Measurements from ENCODE around the gene PHKA2.

The PHKA2 gene

DNA sequence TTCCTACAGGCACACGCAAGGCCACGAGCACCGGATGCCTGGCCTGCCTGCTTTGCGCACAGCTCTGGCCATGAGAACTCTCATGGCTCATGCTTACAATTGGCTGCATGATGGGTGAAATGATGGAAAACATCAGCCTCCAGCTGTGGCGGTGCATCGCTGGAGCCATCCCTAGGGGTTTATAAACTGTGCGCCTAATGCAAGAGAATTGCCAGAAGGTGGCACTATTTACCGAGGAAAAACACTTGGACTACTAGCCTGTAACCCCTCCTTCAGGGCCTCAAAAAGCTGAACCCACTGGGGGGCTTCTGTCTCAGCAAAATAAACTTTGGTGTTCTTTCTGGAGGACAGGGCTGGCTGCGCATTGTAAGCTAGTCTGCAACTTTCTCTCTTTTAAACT lies 51.9 kb downstream of the PHKA2 start:
- no peak for DNase-seq

DNA sequence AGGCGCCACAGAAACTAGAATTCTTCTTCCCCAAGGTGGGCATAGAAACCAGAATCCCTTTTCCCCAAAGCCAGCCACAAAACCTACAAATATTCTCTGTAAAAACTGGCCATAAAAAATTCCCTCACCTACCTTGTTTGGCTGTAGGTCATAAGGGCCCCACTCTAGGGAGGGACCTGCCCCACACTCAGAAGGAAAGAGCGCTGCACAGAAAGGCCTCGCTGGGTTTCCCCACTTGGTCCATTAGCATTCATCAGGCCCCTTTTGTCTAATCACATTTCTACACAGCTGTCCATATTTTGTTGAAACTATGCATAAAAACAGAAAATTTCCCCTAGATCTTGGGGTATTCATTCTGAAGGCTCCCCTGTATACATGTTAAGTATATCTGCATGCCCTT lies 54.1 kb downstream of the PHKA2 start:
- no peak for DNase-seq

DNA sequence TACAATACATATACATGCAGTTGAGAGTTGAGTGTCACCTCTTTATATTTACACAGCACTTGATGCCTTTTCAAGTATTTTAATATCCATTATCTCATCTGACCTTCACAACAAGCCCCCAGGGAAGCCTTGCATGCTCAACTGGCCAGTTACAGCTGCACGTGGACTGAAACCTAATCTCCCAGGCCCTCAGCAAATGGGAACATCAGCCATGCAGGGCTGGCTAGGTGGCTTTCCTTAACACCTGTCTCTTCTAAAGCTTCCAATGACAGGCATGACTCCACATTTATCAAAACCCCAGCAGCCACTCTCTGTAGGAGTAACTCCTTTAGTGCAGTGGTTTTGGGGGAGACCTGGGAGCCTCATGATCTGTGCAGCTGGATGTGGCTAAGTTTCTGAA lies 56.4 kb downstream of the PHKA2 start:
- no peak for DNase-seq

DNA sequence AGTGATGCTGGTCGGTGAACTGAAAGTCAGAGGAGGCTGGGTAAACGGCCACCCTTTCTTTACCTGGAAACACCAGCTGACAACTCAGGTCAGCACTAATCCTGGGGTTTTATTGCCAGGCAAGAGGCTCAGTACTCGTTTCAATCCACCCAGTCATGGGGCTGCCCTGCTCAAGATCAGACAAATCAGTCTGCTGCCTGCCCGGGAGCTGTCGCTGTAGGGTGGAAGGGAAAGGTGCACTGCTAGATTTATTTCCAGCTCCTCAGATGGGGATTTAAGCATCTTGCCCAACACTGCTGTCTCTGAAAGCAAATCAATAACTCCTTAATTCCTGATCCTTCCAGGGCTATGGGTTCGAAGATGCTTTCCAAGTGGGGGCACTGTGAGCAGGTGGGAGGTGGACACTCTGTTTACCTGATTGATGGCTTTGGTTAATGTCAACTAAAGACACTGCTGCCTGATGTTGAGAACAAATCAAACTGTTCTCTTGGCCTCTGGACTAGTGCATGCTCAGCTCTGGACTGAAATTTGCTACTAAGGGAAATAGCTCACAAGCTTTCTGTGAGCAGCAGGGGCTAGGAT lies 59.3 kb downstream of the PHKA2 start:
- DNase-seq = no peak

DNA sequence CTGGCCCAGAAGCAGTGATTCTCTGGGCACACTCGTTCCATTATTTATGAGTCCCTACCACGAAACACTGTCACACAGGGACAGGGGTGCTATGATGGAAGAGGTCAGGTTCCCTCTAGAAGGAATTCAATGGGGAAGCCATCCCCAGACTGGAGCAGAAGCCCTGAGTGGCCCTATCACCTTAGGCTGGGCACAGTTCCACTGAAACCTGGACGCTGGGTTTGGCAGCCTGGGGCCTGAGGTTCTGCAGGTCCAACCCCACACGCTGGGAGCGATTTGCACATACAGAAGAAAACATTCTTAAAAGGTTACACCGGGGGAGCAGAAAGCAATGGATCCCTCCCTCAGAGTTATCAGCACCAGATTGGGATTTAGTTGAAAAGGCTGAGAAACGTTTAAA lies 63.3 kb downstream of the PHKA2 start:
- DNase-seq = no peak

DNA sequence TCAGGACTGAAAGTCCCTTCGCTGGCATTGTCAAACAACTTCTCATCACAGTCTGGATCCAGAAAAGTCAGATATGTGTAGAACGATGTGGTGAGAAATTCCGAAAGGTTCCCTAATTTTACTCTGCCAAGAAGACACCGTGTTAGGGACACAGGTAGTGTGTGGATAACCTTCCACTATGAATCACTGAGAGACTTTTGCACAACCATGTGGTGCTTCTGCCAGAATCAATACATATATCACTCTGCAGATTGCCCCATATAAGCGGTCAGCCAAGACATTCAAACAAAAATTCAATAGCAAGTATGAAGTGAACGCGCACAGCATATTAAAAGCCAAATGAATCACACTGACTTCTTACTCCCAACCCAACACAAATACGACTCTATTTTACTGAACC lies 63.8 kb downstream of the PHKA2 start:
- DNase-seq = no peak

DNA sequence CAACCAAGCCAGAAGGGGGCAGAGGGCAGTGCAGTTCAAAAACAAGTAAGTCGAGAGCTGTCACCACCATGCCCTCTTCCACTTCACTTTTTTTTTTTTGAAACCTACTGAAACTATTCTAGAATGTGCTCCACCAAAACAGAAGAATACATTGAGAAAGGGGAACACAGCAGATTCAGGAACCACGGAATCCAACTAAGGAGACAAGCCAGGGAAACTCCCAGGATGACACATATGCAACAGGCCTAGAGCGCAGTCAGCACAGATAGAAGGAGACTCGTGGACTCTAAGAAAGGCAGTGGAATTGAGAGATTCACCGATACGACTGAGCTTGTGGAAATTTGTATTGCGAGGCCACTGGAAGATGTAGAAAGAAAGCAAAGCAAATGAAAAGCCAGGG lies 66.1 kb downstream of the PHKA2 start:
- no peak for DNase-seq

DNA sequence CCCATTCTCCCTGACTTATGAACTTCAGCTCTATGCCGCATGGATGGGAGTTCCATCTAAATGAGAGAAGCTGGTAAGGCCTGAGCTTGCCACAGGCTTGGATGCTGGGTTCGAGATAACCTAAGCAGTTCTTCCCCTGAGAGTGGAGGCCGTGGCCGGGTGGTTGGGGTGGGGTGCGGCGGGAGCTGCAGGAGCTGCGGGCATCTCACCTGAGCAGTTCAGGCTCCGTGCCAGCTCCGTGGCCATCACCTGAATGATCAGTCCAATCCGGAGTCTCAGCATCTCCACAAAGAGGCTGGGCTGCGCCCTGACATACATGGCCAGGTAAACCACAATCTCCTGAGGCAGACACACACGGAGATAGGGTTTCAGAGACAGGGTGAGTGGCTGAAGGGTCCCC lies 77.6 kb downstream of the PHKA2 start:
- no peak for DNase-seq

DNA sequence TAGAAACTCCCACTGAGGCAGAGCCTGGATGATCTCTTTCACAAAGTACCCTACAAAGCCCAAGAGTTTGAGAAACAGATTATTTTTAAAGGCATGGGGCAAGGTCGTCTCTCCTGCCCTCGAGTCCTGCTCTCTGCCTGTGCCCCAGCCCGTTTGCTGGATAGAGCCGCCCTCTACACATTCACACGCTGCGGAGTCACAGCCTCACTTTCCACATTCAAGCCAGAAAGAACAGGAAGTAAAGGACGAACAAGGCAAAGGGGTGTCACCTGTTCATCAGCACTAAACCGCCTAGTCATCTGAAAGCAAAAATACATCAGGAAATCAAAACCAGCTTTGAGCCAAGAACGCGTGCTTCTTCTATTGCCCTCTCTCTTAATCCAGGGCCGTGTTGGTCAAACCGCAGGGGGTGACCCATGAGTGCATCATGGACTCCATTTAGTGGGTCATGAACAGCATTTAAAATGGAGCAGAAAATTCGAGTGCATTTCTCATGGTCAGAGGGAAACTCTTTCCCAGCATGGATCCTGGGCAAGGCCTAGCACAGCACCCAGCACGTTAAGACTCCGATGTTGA lies 83.4 kb downstream of the PHKA2 start:
- DNase-seq = no peak

DNA sequence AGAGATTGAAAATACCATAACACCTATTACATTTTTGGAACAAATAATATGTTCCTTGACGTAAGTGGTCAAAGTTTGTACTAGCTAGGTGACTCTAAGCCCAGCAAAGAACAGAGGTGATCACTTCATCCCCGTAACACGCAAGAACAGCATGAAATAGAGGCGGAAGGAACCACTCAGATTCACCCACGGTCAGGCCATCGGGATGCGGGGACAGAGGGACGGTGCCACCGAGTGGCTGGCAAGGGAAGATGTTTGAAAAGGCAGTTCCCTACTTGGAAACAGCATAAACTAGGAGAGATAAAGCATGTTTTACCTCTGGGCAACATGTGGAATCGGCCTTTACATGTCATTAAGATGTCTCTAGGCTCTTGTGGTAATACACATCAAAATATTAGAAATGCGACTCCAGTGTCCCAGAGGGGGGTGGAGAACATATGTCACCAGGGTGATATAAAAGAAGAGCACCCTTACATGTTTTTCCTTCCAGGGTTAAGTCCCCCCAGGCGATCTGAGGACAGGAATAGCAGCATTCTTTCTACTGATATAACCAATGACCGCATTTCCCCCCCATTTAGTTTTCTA lies 84.0 kb downstream of the PHKA2 start:
- DNase-seq = peak in 3 of 14 donors; percentile 4 to 13 (median 4)

DNA sequence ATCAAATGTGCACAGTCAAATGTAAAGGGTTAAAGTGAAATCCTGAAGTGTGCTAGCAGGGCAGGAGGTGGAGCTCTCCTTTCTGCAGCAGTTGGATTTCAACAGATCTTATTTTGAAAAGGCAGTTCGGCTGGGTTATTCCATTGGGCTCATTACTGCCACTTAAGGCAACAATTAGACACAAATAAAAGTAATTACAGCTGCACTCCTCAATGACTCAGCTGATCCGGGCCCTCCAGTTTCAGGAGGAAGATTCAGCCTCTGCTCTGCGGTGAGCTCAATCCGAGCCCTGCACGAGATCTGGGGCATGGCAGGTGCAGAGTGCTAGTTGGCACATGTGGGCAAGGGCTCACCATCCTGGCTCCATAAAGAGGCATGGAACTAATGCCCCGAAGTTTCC lies 85.4 kb downstream of the PHKA2 start:
- DNase-seq = no peak

DNA sequence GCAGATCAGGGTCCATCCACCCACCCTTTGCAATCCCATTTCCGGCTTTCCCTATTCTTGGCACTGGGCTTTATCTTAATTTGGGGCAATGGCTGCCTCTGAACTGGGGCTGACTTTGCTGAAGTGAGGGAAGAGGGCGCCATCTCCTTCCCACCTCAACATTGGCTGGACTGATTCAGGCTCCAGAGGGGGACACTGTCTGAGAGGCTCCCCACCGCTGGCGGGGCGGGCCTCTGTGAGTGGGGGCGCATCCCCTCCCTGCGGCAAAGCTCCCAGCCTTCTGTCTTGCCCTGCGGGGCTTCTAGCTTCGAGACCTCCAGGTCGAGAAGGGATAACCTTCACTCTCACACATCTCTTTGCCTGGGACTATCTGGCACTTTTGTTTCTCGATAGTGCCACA lies 85.8 kb downstream of the PHKA2 start:
- DNase-seq = no peak

DNA sequence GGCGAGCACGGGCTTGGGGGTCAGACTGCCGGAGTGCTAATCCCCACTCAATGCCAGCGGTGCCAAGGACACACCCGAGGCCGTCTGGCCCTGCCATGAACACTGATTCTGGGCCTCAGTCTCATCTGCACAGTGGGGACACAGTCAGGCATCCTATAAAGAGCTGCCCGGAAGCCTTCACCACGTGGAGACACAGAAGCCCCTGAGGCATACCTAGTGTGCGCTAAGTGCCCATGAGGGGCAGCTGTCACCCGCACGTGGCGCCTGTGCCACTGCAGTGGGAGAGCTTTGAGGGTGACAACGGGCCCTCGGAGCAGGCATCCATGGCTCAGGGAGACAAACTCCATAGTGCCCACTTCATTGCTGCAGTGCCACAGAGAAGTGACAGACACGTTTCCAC lies 86.3 kb downstream of the PHKA2 start:
- DNase-seq = no peak

DNA sequence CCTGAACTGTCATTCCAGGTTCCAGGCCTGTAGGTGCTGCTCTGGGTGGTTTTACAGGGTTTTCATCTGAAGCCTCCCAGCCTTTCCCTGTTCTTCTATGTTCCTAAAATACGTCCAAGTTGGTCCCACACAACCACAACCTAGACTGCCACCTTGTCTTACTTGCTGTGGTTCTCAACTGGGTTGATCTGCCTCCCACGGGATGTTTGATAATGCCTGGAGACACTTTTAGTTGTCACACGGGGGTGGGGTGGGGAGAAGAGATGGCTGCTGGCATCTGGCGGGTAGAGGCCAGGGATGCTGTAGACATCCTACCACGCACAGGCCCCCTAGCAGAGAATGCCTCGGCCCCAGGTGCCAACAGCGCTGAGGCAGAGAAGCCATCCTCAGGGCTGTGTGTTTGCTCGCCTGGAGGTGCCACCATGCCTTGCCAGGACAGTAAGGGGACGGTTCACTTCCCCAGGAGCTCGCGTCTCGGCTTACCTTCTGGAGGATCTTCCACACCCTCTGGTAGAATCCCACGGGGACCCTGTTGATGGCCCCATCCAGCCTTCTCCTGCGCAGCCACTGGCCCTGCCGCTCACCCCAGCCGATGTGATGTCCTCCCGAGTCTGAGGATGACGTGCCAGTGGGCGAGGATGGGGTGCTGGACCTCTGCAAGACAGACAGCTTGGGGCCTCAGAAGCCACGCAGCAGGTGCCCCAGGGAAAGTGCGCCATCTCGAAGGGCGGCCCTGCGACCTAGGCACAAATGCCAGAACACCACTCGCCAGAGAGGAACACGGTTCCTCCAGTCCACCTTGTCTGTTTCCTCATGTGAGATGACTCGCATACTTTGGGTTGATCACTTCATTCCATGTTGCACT lies 87.0 kb downstream of the PHKA2 start:
- DNase-seq = no peak

DNA sequence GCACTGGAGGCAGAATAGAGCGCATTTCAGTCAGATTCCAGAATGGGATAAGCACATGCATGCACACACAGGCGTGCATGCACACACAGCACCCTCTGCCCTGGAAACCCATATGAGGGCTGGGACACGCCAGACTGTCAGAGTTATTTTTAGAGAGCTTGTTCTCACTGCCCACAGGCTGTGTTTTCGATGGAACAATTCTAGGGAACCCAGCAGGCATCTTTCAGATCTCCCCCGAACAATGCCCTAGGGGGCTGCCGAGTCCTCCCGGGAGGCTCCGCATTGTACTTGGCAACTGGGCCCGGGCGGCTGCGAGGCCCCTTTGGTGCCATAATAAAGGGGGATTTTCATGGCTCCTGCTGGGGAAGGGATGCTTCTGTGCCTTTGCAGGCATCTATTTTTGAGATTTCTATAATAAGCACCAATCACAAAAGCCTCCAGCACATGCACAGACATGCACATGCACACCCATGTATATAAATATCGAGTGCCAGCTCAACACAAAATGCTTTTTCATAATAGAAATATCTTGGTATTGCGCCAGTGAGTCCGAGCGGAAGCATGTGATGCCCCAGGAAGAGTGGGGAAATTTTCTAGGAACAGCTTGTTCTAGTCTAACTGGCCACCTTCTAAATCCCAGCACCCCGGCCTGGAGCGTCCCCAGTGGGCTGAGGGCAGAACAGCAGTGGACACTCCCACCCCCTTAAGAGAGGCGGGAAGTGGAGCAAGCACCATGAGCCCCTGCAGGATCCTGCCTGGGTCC lies 88.5 kb downstream of the PHKA2 start:
- DNase-seq = peak in 1 of 14 donors; percentile 79

DNA sequence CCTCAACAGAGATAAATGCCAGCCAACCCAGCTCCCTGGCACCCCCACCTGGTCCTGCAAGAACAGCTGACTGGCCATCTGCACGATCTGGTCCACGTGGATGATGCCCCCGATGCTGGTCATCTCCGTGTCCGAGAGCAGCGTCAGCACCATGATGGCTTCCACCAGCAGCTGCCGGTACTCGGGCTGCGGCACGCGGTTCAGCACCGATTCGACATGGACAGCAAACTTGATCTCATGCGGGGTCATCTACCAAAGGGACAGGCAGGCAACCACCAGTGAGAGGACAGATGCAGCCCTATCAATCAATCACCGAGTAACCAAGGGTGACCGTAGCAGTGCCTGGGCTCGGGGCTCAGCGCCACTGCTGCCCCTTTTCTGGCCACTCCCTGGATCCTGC lies 89.8 kb downstream of the PHKA2 start:
- peak in 1 of 14 donors; percentile 19 for DNase-seq

DNA sequence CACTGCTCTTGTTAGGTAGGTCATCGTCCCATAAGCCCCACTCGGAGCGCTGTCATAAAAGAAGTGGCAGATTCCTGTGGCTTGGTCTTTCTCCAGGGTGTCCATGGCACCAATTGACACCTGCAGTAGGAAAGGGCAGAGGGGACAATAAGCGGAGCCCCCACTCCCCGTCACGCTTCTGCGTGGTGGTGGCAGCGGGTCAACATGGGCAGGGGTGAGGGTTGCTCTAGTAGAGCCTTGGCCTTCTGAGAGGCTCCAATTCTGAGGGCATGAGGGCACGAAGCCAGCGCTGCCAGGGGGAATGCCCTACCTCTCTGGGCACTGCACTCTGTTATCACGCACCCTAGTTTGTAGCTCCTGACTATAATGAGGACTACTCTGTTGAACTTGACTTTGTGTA lies 90.4 kb downstream of the PHKA2 start:
- DNase-seq = no peak

DNA sequence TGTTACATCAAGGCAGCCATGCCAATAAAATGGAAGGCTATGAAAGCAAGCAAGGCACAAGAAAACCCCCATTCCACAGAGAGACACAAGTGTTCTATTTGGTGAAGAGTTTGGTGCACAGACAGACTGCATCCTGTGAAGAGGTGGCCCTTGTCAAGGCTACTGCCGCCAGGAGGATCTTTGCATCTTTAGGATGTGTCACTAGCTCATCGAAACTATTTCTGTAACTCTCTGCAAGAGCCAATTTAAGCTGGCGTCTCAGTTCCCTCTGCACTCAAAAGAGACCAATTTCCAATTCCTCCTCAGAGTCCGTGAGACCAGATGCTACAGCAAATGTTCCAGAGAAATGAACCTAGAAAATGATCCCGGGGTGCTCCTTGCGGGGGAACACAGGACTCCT lies 91.0 kb downstream of the PHKA2 start:
- DNase-seq = peak in 1 of 14 donors; percentile 15

DNA sequence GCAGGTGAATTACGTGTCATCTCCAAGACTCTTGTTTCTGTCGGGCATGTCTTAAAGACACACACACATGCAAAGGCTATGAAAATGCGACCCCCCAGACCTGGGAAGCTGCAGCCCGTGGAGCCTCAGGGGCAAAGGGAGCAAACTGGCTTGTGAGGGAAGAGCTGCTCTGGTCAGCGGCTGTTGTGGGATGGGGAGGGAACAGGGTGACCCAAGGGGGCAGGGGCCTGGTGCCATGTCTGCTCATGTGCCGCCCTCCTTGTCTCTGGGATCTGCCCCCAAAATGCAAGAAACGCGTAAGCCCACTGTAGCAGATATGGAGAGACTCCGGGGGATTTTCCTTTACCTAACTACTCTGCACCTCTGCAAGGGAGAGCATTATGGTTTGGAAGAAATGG lies 92.4 kb downstream of the PHKA2 start:
- no peak for DNase-seq

DNA sequence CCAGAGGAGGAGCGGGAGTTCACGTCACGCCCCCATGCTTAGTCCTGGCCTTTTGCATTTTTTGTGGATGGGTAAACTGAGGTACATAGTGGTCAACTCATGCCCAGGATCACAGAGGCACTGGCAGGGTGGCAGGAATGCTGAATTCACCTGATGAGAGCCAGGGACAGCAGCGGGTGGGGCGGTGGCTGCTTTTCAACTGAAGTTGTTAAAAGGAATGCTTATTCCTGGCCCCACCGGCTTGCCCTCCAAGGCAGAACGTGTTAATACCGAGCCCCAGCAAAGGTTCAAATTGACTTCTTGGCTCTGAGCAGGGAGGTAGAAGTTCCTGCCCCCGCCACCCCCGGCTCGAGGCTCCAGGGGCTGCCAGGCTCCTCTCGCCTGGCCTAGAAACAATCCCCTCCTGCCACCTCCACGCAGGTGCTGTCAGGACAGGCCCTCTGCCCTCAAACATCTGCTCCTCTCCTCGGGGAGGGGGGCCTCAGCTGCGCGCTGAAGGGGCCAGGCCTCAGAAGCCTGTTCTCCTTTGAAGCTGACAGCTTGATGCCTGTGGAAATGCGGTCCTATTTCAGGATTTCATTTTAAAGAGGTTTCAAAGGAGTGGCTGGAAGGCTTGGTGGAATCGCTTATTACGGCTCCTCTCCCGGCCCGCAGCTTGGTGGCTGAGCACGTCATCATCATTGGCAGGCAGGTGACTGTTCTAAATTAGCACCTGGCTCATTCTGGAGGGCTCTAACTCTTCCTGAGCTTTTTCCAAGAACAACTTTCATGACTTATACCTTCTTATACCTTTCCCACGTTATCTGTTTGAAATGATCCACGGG lies 93.0 kb downstream of the PHKA2 start:
- DNase-seq = peak in 1 of 14 donors; percentile 25

DNA sequence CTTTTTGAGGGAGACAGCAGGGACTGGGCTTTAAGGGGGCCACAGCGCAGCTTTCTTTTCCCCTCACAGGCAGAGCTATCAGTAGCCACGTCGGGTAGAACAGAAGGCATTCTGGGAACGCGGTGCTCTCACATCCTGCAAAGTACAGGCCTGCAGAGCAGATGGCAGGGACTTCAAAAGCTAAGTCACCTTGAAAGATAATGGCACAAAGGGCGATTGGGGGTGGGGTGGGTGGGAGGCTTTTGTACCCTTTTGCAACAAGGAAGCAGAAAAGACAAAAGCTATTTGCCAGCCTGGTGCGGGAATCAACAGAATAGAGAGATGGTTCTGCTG lies 93.9 kb downstream of the PHKA2 start:
- DNase-seq = no peak
